B cell (primary cell): ENCODE data around the gene TRAPPC11. TPM values are rescaled to one million over a fixed set of nuclear protein-coding genes. Genes with fewer than 3 reads are reported as not detected.

Experiments used
- polyA plus RNA-seq: library from polyadenylated mRNA; depleted of rRNA; stranded (reverse); fragments of >200 nt; gene quantifications from 2 replicates; pipeline ENCODE4 v1.2.3, GENCODE V29; 2012
- small RNA-seq: library from RNA; depleted of rRNA; stranded (forward); fragments of <200 nt; gene quantifications from one replicate; pipeline ENCODE3, GENCODE V24; 2012; ENCODE audit warnings: low replicate concordance, low read depth; ENCODE audit not compliant: insufficient read length
- total RNA-seq, 2 donors: library from RNA; stranded (reverse); fragments of 120-200 nt in 1 of 2; gene quantifications; 1 replicate in 1 of 2; 2 replicates in 1 of 2; pipeline versions ENCODE4 v1.2.3 to v1.2.4, GENCODE V29; 2013 to 2022

TRAPPC11 gene
- total and polyA plus RNA-seq, 2 donors (not counting 1 experiment from before 2014, with no cell fraction given) = 23.5 to 53.8 TPM

Small RNA genes lying within 50 kb of the gene (small RNA-seq; reads per million reads assigned to genes)
- gene RNU6-1053P = not detected
- not detected for gene RNU6-335P
- not detected for gene RNU6-479P

Other genes with a start within 250 kb of the TRAPPC11 start
- gene CDKN2AIP, start 214.7 kb upstream of the TRAPPC11 start, total RNA-seq = 36.0 and 42.6 TPM in 2 replicates
- 13.6 and 16.7 TPM in 2 replicates for gene CDKN2AIP, start 214.7 kb upstream of the TRAPPC11 start, polyA plus RNA-seq
- gene ING2, start 154.2 kb upstream of the TRAPPC11 start, total RNA-seq = 8.3 and 10.0 TPM in 2 replicates
- 7.8 and 10.2 TPM in 2 replicates for gene ING2, start 154.2 kb upstream of the TRAPPC11 start, polyA plus RNA-seq
- gene RWDD4, start 108 bp upstream of the TRAPPC11 start, total RNA-seq = 15.7 and 16.3 TPM in 2 replicates
- 3.0 and 4.0 TPM in 2 replicates for gene RWDD4, start 108 bp upstream of the TRAPPC11 start, polyA plus RNA-seq
- gene STOX2, start 246.0 kb downstream of the TRAPPC11 start, total RNA-seq = not detected in 2 replicates
- under 0.01 TPM in 1 of 2 replicates, not detected in the other for gene STOX2, start 246.0 kb downstream of the TRAPPC11 start, polyA plus RNA-seq